Smooth muscle cell (in vitro differentiated cells): ENCODE measurements around the gene TP53BP2. TPM values are rescaled to one million over a fixed set of nuclear protein-coding genes. Genes with fewer than 3 reads are reported as not detected.
A peak's percentile ranks its signal among the peaks of the same experiment; 100 is the strongest.
"Not testable (repeated sequence)": the region's sequence is repeated elsewhere in the genome, so short reads cannot be mapped to it uniquely, and the experiment has no call there.

ENCODE experiments used
- DNase-seq: peaks from one replicate; lab custom pipeline; 2025; ENCODE audit not compliant: unreplicated experiment; lab: John Stamatoyannopoulos, UW
- H2AFZ ChIP-seq: fragments of 200-600 bp; sonication (generic); 2 replicates; pipeline ENCODE4 v1.6.0; 2016; ENCODE audit warnings: antibody characterized with exemption, low read depth, mild to moderate bottlenecking
- H3F3A ChIP-seq: fragments of 200-600 bp; sonication (generic); 2 replicates; pipeline ENCODE4 v1.6.0; 2017; ENCODE audit warnings: antibody characterized with exemption, low read depth
- H3K27ac ChIP-seq: fragments of 200-600 bp; sonication (generic); 2 replicates; pipeline ENCODE4 v1.5.1; 2016; ENCODE audit warnings: low read depth, mild to moderate bottlenecking
- H3K27me3 ChIP-seq: fragments of 200-600 bp; sonication (generic); 2 replicates; pipeline ENCODE4 v1.6.1; 2016; ENCODE audit warnings: low read depth, mild to moderate bottlenecking
- H3K36me3 ChIP-seq: fragments of 200-600 bp; sonication (generic); 2 replicates; pipeline ENCODE4 v1.5.1; 2016; ENCODE audit warnings: low read depth
- H3K4me1 ChIP-seq: fragments of 200-600 bp; sonication (generic); 2 replicates; pipeline ENCODE4 v1.5.1; 2016; ENCODE audit warnings: low read depth
- H3K4me2 ChIP-seq: fragments of 200-600 bp; sonication (generic); 2 replicates; pipeline ENCODE4 v1.6.0; 2016; ENCODE audit warnings: mild to moderate bottlenecking
- H3K4me3 ChIP-seq: fragments of 200-600 bp; sonication (generic); 2 replicates; pipeline ENCODE4 v1.5.1; 2016; ENCODE audit warnings: mild to moderate bottlenecking
- H3K79me2 ChIP-seq: fragments of 200-600 bp; sonication (generic); 2 replicates; pipeline ENCODE4 v1.6.0; 2016; ENCODE audit warnings: low read depth, mild to moderate bottlenecking
- H3K9ac ChIP-seq: fragments of 200-600 bp; sonication (generic); 2 replicates; pipeline ENCODE4 v1.6.0; 2016; ENCODE audit warnings: low read depth
- H3K9me3 ChIP-seq: fragments of 200-600 bp; sonication (generic); replicated peaks from 2 replicates; pipeline ENCODE4 v1.5.1; 2016; ENCODE audit warnings: low read depth
- H4K20me1 ChIP-seq: fragments of 200-600 bp; sonication (generic); 2 replicates; pipeline ENCODE4 v1.6.0; 2016; ENCODE audit warnings: low read depth
- CTCF ChIP-seq: fragments of 200-600 bp; sonication (generic); IDR thresholded peaks from 2 replicates; pipeline ENCODE4 v1.5.1; 2017; ENCODE audit warnings: borderline replicate concordance, mild to moderate bottlenecking, antibody characterized with exemption; ENCODE audit not compliant: insufficient read depth, poor library complexity, severe bottlenecking
- WGBS: methylation state at CpG from one replicate; pipeline ENCODE4 v1.1.7; 2016; ENCODE audit warnings: low lambda C conversion rate; 5-methylcytosine and 5-hydroxymethylcytosine counted together
- polyA plus RNA-seq: library from polyadenylated mRNA; unstranded; fragments of >200 nt; fragmentation: Nextera tagmentation; extraction: Ambion mirVana; gene quantifications from 2 replicates; pipeline ENCODE4 v1.2.1, GENCODE V29; 2016
- total RNA-seq: library from RNA; depleted of rRNA; stranded (reverse); fragments of >200 nt; gene quantifications from 2 replicates; pipeline ENCODE4 v1.2.3, GENCODE V29; 2014

The TP53BP2 gene, protein sequence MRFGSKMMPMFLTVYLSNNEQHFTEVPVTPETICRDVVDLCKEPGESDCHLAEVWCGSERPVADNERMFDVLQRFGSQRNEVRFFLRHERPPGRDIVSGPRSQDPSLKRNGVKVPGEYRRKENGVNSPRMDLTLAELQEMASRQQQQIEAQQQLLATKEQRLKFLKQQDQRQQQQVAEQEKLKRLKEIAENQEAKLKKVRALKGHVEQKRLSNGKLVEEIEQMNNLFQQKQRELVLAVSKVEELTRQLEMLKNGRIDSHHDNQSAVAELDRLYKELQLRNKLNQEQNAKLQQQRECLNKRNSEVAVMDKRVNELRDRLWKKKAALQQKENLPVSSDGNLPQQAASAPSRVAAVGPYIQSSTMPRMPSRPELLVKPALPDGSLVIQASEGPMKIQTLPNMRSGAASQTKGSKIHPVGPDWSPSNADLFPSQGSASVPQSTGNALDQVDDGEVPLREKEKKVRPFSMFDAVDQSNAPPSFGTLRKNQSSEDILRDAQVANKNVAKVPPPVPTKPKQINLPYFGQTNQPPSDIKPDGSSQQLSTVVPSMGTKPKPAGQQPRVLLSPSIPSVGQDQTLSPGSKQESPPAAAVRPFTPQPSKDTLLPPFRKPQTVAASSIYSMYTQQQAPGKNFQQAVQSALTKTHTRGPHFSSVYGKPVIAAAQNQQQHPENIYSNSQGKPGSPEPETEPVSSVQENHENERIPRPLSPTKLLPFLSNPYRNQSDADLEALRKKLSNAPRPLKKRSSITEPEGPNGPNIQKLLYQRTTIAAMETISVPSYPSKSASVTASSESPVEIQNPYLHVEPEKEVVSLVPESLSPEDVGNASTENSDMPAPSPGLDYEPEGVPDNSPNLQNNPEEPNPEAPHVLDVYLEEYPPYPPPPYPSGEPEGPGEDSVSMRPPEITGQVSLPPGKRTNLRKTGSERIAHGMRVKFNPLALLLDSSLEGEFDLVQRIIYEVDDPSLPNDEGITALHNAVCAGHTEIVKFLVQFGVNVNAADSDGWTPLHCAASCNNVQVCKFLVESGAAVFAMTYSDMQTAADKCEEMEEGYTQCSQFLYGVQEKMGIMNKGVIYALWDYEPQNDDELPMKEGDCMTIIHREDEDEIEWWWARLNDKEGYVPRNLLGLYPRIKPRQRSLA
- total RNA-seq (28.6 and 30.8 TPM in 2 replicates), polyA plus RNA-seq (11.8 and 20.2 TPM in 2 replicates)

DNA sequence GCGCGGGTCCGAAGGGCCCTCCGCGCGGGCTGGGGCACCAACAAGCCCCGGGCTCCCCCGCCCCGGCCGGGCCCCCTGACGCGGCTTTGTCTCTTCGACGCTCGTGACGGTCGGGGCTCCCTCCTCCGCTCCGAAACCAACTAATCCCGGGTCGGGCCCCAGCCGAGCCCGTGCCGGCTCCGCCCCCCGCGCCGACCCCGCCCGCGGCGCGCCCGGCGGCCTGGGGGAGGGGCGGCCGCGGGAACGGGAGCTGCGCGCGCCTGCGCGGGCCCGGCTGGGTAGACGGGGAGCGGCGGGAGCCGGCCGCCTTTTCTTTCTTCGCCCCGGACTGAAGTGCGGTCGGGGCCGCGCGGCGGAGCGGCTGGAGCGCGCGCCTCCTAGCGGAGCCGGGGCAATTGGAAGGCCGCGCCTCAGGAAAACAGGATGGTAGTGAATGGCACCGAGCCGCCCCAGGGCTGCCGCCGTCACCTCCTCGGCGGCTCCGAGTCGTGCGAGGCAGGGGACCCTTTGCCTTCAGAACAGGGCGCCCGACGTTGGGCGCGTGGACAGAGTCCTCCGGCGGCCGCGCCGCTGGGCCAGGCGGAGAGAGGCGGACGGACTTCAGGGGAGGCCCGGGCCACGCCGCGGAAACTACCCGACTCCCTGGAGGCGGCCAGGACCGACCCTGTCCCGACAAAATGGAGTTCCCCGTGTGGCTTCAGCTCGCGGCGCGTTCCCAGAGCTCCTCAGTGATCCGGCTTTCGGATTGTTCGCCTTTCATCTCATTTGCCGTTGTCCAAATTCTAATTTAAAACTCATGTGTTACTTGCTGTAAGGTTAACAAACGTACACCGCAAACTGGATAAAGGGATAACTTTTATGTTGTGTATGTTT is at the start of gene TP53BP2:
Gene TP53BP2, minus strand, starts transcription at position 138 of the 873 bp plus-strand sequence. CDS start 267 bp downstream, outside the sequence.
- Histone ChIP-seq H4K20me1 (peaks cover 37% of the 10 kb centered on the region), H3K36me3 (no peaks in the 10 kb centered on the region), H3K27ac (peak within 1 kb of the TSS; percentile 99), H2AFZ (peak within 1 kb of the TSS; percentile 91), H3K4me3 (peak within 1 kb of the TSS; percentile 93), H3K4me2 (peak within 1 kb of the TSS; percentile 93), H3K9me3 (no peaks in the 10 kb centered on the region), H3K4me1 (peaks cover 25% of the 10 kb centered on the region), H3K79me2 (peaks cover 40% of the 10 kb centered on the region), H3F3A (peaks cover 14% of the 10 kb centered on the region), H3K9ac (peak within 1 kb of the TSS; percentile 98), H3K27me3 (no peaks in the 10 kb centered on the region)
- WGBS: 2% methylated on average over 97 of the region's 107 CpGs
- peak; percentile 57 for TF ChIP-seq CTCF
- peak; percentile 83 for DNase-seq

- H3K79me2 ChIP-seq, H3K27me3 ChIP-seq, H3K9me3 ChIP-seq, H3K4me2 ChIP-seq, H3K4me3 ChIP-seq, H4K20me1 ChIP-seq, H3K4me1 ChIP-seq, H2AFZ ChIP-seq, DNase-seq, H3F3A ChIP-seq, H3K27ac ChIP-seq, H3K9ac ChIP-seq, H3K36me3 ChIP-seq: not testable (repeated sequence)
- WGBS: 74% methylated on average over 3 of the region's 7 CpGs
These were observed 44.7 kb upstream of the TP53BP2 start for GRCh38 chr1:223890494-223890893.

DNA sequence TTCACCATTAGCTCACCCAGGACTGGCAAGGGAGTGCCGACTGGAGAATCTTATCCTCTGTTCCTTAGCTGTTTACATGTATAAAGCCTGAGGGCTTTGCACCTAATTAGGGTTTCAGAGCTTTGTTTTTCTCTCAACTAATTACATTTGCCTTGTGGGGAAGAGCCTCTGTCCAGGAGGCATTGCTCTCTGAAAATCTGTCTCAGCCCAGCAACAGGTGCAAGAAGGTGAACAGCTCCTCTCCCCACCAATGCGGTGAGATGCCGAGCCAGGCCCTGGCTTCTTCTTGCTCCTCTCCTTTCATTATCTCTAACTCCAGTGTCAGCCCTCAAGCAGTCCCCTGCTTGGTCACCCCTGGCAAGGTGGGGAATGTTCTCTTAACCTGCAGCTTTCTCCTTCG is 43.6 kb upstream of the TP53BP2 start:
- not testable (repeated sequence) for H3K27ac ChIP-seq, H2AFZ ChIP-seq, H3K4me1 ChIP-seq, DNase-seq, H3K27me3 ChIP-seq, H3K9me3 ChIP-seq, H3K79me2 ChIP-seq, H3K36me3 ChIP-seq, H4K20me1 ChIP-seq, H3K4me2 ChIP-seq, H3K9ac ChIP-seq, H3K4me3 ChIP-seq, H3F3A ChIP-seq
- 55% methylated on average over 4 of the region's 4 CpGs for WGBS

DNA sequence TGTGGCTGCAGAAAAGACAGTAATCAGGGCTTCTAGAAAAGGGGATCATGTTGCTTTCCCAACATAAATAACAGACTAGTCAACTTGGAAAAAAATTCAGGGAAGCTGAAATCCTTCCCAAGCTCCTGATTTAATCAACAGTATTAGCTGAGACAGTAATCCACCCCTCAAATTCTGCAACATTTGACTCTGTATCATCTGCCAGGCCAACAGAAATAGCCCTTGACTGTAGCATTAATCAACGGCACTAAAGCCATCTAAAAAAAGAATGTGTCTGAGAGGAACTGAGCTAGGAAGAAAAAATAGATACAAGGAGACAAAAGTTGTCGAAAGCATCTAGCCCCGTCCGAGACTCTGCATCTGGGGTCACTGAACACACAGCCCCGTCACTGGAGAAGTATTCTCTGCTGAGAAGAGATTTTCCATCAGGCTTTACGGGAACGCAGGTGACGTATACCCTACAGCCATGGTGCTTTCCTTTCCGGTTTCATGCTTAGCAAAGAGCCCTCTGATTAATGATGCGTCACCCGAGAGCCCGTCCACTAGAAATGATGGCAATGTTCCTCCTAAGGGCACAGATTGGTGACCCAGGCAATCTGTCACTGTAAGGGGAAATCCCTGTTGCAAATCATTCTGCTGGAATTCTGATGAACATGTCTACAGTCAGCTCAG is 42.1 kb upstream of the TP53BP2 start:
- H3F3A ChIP-seq: no peaks in the 10 kb centered on the region
- no peaks in the 10 kb centered on the region for H3K27me3 ChIP-seq
- H2AFZ ChIP-seq: no peak overlapping the region
- WGBS: 47% methylated on average over 12 of the region's 12 CpGs
- no peak overlapping the region for H3K4me3 ChIP-seq
- no peak for DNase-seq
- TF ChIP-seq CTCF: no peak
- no peaks in the 10 kb centered on the region for H4K20me1 ChIP-seq
- peak overlapping the region; percentile 1 for H3K4me2 ChIP-seq
- no peaks in the 10 kb centered on the region for H3K36me3 ChIP-seq
- H3K79me2 ChIP-seq: no peaks in the 10 kb centered on the region
- H3K4me1 ChIP-seq: no peaks in the 10 kb centered on the region
- peak overlapping the region; percentile 55 for H3K9ac ChIP-seq
- H3K9me3 ChIP-seq: no peaks in the 10 kb centered on the region
- H3K27ac ChIP-seq: peak overlapping the region; percentile 84
